GM20431 (cell line): ENCODE results near the gene KIAA0825.

Source experiments
- in situ Hi-C: fragments of 300-500 bp; cut with MseI, MboI; formaldehyde crosslinking; loops from one replicate; pipeline ENCODE4 v1.15.0; 2020; ENCODE audit warnings: low sequenced_read_pairs; ENCODE audit not compliant: unreplicated experiment

The KIAA0825 gene

DNA sequence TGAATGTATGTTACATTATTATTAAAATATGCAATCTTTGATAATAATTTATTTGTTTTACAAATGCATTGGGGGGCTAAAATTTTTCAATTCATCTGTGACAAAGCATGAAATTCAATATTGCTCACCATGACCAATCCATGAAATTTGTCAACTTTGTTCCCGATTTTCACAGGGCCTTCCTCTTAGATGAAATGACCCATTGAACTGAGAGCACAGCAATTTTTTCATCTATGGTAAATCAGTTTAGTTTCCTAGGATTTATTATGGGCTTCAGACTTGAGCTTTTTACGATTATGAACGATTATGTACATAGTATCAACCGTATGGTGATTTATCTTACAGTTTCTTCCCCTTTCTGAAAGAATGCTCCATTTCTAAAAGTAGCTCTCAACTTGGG, 157.3 kb downstream of the KIAA0825 start:
- in situ Hi-C loops, result no loop called here

DNA sequence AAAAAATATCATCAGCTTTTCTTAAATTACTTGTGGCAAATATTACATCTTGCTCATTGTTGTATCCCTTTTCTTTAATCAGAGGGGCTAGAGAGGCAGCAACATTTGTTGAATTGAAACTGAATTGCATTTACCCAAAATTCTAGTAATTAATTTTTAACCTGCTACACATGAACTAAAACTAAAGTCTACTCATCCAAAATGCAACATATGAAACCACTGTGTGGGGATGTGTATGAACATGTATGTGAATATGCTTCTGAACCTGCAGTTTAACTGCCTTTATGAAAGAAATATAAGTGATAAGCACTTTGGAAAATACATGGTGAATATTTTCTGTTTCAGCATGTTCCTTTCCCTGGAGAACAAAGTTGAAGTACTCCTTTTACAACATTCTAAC, 158.5 kb downstream of the KIAA0825 start:
- in situ Hi-C loops, result no loop called here

DNA sequence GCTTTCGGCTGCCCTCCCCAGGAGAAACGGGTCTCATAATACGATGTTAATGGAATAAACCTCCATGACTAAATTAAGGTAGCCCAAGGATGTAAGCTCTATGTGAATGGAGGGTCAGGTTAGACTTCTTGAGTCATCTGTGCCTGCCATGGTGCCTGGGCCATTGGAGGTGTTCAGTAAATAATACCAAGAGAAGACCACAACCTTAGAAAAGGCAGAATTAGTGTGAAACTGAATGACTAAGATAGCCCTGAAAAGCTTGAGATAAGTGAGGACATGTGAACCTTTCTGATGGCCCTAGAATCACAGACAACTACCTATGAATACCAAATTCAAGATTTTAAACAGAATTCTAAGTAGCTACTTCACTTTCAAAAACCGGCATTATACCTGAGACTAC, 160.6 kb downstream of the KIAA0825 start:
- in situ Hi-C loops, result no loop called here

DNA sequence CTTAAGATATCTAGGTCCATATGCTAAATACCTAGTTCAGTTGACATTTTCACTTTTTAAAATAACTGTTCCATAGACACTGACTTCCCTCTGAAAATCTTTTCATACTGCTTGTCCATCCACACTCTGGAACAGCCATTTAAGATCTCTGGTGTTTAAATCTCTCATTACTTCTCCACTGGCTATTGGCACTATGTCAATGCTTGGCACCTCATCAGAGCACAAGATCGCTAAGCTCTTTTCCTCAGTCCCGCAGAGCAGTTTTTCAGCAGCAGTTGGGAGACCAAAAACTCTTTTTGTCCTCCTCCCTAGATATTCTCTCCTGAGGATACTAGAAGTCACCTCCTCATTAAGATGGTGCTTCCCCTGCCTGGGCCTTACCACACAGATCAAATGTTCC, 172.7 kb downstream of the KIAA0825 start:
- in situ Hi-C loops, result no loop called here

DNA sequence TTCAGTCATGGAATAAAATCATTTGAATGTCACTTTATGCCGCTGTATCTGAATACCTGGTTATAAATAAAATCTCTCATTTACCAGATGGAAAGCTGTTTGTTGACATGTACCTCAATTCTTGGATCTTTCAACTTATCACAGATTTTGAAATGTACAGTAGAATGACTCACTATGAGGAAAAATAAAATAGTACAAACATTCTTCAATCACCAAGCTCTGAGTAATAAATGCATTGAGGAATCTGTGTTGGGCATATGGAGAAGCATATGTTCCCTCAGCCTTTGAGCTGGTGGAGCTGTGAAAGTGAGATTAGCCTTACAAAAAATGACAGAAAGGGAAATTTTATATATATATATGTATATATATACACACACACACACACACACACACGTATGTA, 175.4 kb downstream of the KIAA0825 start:
- in situ Hi-C loops, result no loop called here

DNA sequence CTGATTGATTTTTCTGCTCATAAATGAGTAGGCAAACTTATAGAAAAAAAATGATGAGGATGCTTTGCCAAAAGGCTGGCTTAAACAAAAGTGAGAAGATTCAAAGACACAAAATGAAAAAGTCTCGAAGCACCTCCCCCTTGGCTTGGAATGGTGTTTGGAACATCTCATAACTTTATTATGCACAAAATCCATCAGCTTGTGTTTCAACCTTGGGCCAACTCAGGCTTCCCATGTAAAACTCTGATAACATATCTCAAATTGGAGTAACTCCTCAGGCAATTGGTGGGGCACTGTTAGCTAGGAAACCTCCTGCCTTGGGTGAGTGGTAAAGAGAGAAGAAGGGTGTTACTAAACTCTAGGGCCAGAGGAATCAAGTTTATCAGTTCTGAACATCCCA, 176.3 kb downstream of the KIAA0825 start:
- in situ Hi-C loops, result no loop called here

DNA sequence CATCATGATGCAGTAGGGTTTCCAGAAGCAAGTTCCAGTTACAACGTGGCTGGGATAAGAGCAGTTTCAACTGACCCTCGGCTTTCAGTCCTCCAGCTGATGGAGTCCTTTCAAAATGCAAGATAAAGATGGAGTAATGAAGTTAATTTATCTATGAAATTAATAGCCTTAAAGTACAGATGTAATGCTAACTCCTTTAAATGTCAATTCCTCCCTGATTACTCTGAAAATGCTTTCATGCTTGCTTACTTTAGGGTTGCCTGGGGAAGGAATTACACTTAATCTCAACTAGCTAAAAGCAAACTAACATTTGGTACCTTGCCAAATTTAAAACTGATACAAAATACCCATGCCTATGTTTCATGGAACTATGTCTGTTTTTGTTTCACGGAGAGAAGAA, 178.4 kb downstream of the KIAA0825 start:
- in situ Hi-C loops, result no loop called here

DNA sequence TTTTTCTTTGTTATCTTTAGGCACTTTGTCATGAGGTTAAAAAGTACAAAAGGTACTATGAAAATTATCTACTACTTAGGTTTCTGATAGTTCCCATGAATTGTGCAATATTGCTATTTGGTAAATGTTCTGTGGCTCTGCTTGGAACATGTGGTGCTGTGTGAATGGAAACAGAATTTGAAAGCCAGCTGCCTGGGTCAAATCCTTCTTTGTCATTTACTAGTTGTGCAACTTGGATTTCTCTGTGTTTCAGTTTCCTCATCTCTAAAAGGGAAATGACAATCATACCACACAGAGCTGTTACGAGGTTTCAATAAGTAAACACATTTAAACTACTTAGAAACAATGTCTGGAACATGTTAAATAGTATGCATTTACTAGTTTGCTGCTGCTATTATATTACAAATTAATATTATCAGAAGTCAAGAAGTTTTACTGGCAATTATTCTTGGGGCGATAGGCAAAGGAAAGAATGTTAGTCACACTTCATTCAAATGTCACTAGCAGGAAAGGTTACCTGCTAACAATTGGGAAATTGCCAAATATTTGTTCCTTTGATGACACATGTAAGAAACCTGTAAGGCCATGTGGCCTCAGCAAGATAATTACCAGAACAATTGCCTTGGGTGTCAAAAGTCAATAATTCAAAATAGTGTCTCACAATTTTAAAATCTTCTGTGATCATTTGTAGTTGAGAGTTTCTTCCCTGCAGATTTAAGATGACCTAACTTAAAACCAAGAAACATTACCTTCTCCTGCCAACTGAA, 184.8 kb downstream of the KIAA0825 start:
- in situ Hi-C loops, result no loop called here

DNA sequence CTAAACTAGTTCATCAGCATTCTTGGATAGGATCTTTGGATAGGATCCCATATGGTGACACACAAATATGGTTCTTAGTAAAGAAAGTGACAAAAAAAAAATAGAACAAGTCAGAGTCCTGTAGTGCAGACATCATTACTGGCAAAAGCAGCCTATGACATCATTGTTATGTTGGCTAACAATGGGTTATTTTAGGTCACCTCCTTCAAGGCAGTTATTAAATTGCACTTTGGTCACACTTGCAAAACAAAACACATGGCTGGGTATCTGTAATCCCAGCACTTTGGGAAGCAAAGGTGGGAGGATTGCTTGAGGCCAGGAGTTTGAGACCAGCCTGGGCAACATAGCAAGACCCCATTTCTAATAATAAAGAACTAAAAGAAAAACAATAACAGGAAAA, 185.9 kb downstream of the KIAA0825 start:
- in situ Hi-C loops, result no loop called here

DNA sequence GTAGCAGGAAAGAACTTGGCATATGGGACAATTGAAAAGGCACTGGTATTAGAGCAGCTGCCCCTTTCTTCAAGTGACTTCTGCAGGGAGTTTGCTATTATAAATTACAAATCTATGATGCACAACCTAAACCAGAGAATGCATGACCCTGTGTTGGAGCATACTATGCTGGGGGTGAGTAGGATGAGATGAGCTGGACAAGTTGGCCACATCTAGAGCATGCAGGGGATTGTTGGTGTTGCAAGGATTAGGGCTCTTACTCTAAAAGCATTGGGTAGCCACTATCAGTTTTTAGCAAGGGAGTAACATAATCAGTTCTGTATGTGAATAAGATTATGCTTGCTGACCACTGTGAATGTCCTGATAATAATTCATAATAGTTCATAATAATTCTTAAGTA, 186.7 kb downstream of the KIAA0825 start:
- in situ Hi-C loops, result no loop called here

DNA sequence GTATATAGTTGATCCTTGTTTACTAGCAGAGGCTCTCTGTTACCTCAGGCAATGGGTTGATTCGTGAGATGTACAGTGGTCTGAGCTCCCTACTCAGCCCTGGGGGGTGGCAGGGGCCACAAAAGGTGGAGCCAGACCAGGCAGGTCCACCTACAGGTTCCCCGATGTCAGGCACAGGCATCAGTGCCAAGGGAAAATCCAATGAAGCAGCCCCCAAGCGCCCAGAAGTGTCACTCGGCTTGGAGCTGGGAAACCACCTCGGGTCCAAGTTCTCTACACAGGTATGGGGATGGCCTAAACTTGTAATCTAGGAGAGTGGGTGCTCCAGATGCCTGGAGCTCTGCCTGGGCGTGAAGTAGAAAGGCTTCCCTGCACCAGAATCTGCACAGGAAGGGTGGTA, 188.8 kb downstream of the KIAA0825 start:
- in situ Hi-C loops, result no loop called here

DNA sequence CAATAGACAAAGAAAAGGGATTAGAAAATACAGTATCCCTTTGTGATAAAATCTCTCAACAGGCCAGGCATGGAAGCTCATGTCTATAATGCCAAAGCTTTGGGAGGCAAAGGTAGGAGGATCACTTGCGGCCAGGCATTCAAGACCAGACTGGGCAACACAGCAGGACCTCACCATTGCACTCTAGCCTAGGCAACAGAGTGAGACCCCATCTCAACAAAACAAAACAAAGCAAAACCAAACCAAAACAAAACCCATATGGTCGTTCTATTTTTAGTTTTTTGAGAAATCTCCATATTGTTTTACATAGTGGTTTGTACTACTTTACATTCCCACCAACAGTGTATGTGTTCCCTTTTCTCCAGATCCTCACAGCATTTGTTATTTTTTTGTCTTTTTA, 193.0 kb downstream of the KIAA0825 start:
- in situ Hi-C loops, result no loop called here

DNA sequence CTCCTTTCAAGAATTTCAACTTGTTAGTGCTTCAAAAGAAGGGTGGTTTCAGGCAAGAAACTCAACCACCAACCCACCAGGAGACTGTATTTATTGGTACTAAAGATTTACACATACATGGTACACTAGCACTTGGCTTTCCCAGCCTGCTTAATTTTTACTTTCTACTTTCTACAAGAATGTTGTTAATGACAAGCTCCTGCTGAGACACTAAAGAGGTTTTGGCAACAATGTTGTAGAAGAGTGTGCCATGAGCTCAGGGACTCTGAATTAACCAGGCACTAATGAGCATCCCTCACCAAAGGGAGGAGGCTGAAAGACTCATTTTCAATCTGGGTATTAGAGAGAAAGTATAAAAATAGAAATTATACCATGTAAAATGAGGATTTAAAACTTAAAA, 195.0 kb downstream of the KIAA0825 start:
- in situ Hi-C loops, result no loop called here

DNA sequence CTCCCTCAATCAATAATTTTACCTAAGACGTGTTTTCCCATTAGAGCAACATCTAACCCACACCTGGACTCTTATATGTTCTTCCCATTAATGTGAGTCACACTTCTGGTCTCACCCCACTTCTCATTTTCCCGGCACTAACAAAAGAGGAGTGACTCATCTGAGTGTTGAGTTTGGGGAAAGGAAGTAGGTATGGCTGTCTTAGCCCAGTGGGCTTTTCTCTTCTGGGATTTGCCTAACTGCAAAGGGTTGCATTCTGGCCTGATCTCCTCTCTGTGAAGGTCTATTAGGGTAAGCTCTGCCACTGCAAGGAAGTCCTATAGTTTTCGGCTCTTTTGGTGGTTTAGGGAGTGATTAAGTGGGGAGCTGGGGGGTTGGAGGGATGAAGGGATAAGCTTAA, 195.6 kb downstream of the KIAA0825 start:
- in situ Hi-C loops, result no loop called here

DNA sequence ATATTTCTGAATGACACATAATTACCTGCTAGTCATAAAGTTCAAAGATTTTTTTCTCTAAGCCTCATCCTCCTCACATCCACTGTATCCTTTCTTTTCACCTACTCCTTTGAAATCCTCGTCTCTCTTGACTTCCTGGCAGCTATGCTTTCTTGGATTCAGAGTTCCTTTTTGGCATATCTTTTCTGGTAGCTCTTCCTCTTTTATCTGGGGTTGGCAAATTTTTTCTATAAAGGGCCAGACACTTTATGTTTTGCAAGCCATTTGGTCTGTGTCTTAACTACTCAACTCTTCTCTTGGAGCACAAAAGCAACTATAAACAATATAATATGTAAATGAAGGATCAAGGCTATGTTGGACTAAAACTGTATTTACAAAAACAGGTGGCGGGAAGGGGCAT, 197.5 kb downstream of the KIAA0825 start:
- in situ Hi-C loops, result no loop called here

DNA sequence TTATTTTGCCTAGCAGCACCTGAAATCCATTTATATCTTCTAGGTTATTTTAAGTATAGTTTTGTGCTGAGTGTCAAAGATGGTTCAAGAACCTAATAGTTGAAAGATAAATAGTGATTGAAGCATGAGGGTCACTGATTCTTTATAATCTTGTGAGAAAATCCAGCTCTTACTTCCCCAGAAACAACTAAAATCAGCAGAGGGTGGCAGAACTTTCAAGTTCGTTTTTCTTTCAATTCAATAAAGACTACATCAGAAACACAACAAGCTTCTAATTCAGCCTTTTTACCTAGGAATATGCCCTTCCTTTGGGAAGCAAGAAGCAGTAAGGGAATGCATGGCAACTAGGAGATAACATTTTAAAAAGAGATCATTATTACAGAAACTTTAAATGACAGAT, 202.6 kb downstream of the KIAA0825 start:
- in situ Hi-C loops, result no loop called here

DNA sequence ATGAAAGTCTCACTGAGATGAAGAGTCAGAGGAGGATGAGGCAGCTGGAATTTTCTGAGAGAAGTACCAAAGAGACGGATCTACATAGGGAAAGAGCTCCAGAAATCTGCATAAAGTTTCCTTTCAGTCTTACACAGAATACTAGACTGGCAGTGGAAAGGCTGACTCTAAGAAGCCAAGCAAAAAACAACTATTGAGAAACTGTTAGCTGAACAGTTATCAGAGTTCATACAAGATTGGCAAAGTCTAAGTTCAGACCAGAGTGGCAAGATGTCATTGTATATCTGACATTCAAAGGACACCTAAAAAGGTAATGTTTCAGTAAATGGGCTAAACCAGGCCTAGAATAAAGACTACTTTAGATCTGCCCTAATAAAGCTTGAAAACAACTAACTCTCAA, 209.0 kb downstream of the KIAA0825 start:
- in situ Hi-C loops, result no loop called here

DNA sequence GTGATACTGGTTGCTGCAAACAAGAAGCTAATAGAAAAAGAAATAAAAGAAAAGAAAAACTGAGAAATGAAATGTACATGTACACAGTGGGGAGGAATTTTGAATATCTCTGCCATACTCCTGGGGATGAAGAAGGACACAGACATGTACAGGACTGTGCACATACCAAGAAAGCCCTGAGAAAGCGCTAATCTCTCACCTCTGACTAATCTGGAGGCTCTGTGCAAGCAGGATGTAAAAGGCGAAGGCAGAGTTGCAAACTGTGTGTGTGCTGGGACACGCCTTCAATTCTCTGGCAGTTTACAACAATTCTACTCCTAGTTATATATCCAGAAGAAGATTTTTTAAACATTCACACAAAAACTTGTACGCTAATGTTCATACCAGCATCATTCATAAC, 211.4 kb downstream of the KIAA0825 start:
- in situ Hi-C loops, result no loop called here

DNA sequence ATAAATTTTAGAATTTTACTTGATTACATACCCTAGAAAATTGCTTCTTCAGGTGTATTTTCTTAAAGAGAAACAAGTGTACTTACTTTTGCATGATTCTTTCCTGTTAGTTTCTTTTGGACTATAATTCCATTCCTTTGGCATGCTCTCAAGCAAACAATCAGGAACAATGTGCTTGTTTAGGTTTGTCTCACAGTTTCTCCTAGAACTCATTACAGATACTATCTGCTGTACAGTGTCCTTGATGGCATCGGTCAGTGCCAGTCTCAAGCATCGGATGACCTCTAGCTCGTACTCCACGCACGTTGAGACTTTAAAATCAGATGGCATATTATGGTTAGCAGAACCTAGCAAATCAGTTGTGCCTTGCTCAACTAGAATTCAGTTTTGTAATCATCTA, 214.9 kb downstream of the KIAA0825 start:
- in situ Hi-C loops, result no loop called here

DNA sequence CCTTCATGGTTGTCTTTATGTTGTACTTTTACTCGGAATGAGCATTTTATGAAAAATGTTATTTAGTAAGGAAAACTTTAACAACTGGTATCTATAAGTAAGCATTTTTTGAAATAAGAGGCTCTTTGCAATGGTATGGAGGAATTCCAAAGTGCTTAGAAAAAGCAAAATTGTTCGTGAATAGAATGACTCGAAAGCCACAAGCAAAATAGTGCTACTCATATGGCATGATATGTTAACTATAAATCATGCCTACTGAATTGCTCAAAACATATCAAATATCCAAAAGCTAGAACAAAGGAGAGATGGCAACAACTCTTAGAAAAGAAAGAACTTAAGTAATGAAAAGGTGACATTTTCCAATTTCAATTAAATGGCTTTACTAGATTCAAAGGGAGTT, 216.3 kb downstream of the KIAA0825 start:
- in situ Hi-C loops, result no loop called here

DNA sequence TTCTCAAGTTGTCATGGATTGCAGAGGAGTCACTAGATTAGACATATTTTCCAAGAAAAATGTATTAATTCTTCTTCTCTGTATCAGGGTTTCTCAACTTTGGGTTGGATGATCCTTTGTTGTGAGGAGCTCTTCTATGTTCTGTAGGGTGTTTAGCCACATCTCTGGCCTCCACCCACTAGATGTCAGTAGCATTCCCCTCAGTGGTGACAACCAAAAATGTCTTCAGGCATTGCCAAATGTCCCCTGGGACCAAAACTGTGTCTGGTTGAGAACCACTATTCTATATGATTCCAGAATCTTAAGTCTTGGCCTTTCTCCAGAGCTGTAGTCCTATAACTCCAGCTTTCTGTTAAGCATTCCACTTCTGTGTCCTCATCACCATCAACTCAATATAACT, 220.9 kb downstream of the KIAA0825 start:
- in situ Hi-C loops, result no loop called here

DNA sequence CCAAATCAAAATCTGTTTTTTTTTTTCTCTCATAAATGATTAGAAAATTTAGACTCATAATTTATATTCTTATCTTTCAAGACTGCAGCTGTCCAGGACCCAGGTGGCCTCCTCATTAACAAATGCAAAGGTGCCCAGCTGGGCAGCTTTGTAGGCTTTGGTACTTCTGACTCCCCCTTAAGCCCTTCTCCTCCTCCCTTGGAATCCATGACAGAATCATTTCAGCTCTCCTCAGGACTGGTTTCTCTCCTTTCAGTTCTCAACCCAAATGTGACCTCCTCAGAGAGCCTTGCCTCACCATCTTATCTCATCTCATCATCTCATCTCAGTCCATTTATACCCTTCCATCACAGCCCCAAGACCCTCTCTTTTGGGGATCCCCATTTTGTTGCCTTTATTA, 221.7 kb downstream of the KIAA0825 start:
- in situ Hi-C loops, result no loop called here

DNA sequence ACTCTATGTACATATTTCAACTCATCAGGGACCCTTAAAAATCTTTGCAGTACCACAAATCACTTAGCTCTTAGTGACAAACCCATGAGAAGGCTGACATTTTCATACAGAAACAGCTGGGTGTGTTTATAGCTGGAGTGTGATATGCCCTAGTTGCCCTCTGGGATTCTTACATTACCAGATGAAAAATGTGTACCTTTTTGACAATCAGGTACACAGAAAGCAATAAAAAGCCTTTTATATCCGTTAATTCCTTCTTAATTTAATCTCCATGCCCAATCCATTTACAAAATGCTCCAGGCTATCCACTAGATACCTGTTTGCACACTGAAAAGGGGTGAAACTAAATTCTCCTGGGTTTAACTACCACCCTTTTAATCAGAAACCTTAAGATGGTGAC, 222.9 kb downstream of the KIAA0825 start:
- in situ Hi-C loops, result no loop called here
